Measurements from ENCODE around the gene AP2A2. TPM values are rescaled to one million over a fixed set of nuclear protein-coding genes. Genes with fewer than 3 reads are reported as not detected.

Gene AP2A2
- total RNA-seq, 1 experiment from 2014 or later, result 24.9 TPM

- no peak for DNase-seq (ENCODE audit: low read depth)
Observed at GRCh38 chr11:995044-995751, 69.5 kb downstream of the AP2A2 start.

- no peak for DNase-seq (ENCODE audit: low read depth)
Observed at GRCh38 chr11:995752-996420, 70.2 kb downstream of the AP2A2 start.

GRCh38 chr11:996681-997080, 71.0 kb downstream of the AP2A2 start:
- no peak for DNase-seq (ENCODE audit: low read depth)

- DNase-seq (ENCODE audit: low read depth), result no peak
Observed at GRCh38 chr11:997907-998306, 72.2 kb downstream of the AP2A2 start.

GRCh38 chr11:999009-999408, 73.3 kb downstream of the AP2A2 start:
- DNase-seq (ENCODE audit: low read depth), result no peak

GRCh38 chr11:1000357-1001278, 74.9 kb downstream of the AP2A2 start:
- DNase-seq (ENCODE audit: low read depth), result no peak

- DNase-seq (ENCODE audit: low read depth), result no peak
Observed at GRCh38 chr11:1001617-1002405, 76.1 kb downstream of the AP2A2 start.

GRCh38 chr11:1002406-1002984, 76.8 kb downstream of the AP2A2 start:
- DNase-seq (ENCODE audit: low read depth), result no peak

GRCh38 chr11:1003159-1003558, 77.5 kb downstream of the AP2A2 start:
- DNase-seq (ENCODE audit: low read depth), result no peak

- no peak for DNase-seq (ENCODE audit: low read depth)
Observed at GRCh38 chr11:1005928-1006327, 80.3 kb downstream of the AP2A2 start.

- no peak for DNase-seq (ENCODE audit: low read depth)
Observed at GRCh38 chr11:1006762-1007161, 81.1 kb downstream of the AP2A2 start.

- no peak for DNase-seq (ENCODE audit: low read depth)
Observed at GRCh38 chr11:1007279-1007678, 81.6 kb downstream of the AP2A2 start.

- DNase-seq (ENCODE audit: low read depth), result no peak
Observed at GRCh38 chr11:1008001-1008802, 82.5 kb downstream of the AP2A2 start.

GRCh38 chr11:1008803-1009145, 83.1 kb downstream of the AP2A2 start:
- DNase-seq (ENCODE audit: low read depth), result no peak

GRCh38 chr11:1009371-1009770, 83.7 kb downstream of the AP2A2 start:
- DNase-seq (ENCODE audit: low read depth), result no peak

- no peak for DNase-seq (ENCODE audit: low read depth)
Observed at GRCh38 chr11:1009991-1010390, 84.3 kb downstream of the AP2A2 start.

- no peak for DNase-seq (ENCODE audit: low read depth)
Observed at GRCh38 chr11:1010551-1011319, 85.1 kb downstream of the AP2A2 start.

- no peak for DNase-seq (ENCODE audit: low read depth)
Observed at GRCh38 chr11:1011320-1011698, 85.6 kb downstream of the AP2A2 start.

GRCh38 chr11:1012291-1012690, 86.6 kb downstream of the AP2A2 start:
- no peak for DNase-seq (ENCODE audit: low read depth)

Data from HT1080 (cell line).